HG03135 (cell line): ENCODE data around the gene ELK4.

Experiments
- ATAC-seq: cut with Tn5 transposase; IDR thresholded peaks from one replicate; pipeline ENCODE4 v1.9.1; 2021; ENCODE audit warnings: mild to moderate bottlenecking, moderate library complexity; ENCODE audit not compliant: unreplicated experiment

The ELK4 gene

GRCh38 chr1:205569411-205570172 is 62.2 kb downstream of the ELK4 start:
- no peak for ATAC-seq

- no peak for ATAC-seq
Measured at GRCh38 chr1:205568469-205569361, 63.1 kb downstream of the ELK4 start.

- no peak for ATAC-seq
Measured at GRCh38 chr1:205568135-205568468, 63.7 kb downstream of the ELK4 start.

GRCh38 chr1:205567716-205568115 is 64.1 kb downstream of the ELK4 start:
- ATAC-seq = no peak

GRCh38 chr1:205565799-205566198 is 66.0 kb downstream of the ELK4 start:
- no peak for ATAC-seq

GRCh38 chr1:205563927-205564441 is 67.8 kb downstream of the ELK4 start:
- no peak for ATAC-seq

GRCh38 chr1:205561501-205562203 is 70.2 kb downstream of the ELK4 start:
- ATAC-seq = no peak
